IPS-18a (cell line): ENCODE results near the gene LMO1.

Experiments
- H3K27ac ChIP-seq: one replicate; pipeline ENCODE4 v1.5.1; 2013; ENCODE audit warnings: low read length
- H3K27me3 ChIP-seq: one replicate; pipeline ENCODE4 v1.6.1; 2013; ENCODE audit warnings: mild to moderate bottlenecking, low read length; ENCODE audit not compliant: control insufficient read depth, insufficient read depth
- H3K36me3 ChIP-seq: one replicate; pipeline ENCODE4 v1.6.1; 2013; ENCODE audit warnings: low read depth, low read length; ENCODE audit not compliant: control insufficient read depth
- H3K4me1 ChIP-seq: one replicate; pipeline ENCODE4 v1.6.1; 2013; ENCODE audit warnings: low read depth, low read length; ENCODE audit not compliant: control insufficient read depth
- H3K4me3 ChIP-seq: one replicate; pipeline ENCODE4 v1.5.1; 2013; ENCODE audit warnings: low read length
- H3K9ac ChIP-seq: one replicate; pipeline ENCODE4 v1.6.1; 2013; ENCODE audit warnings: mild to moderate bottlenecking, low read length, moderate library complexity
- H3K9me3 ChIP-seq: one replicate; pipeline ENCODE4 v1.6.1; 2013; ENCODE audit warnings: low read depth, low read length; ENCODE audit not compliant: control insufficient read depth

Gene LMO1

GRCh38 chr11:8229299-8230177 lies 34.1 kb downstream of the LMO1 start:
- H3K27ac ChIP-seq = no peak overlapping the region
- H3K36me3 ChIP-seq = no peaks in the 10 kb centered on the region
- no peak overlapping the region for H3K4me3 ChIP-seq
- H3K9ac ChIP-seq = no peak overlapping the region
- no peaks in the 10 kb centered on the region for H3K4me1 ChIP-seq
- no peaks in the 10 kb centered on the region for H3K9me3 ChIP-seq
- no peaks in the 10 kb centered on the region for H3K27me3 ChIP-seq

- H3K27ac ChIP-seq = no peak overlapping the region
Observed at GRCh38 chr11:8228231-8228630, 35.4 kb downstream of the LMO1 start.

GRCh38 chr11:8227156-8228152 lies 36.2 kb downstream of the LMO1 start:
- Histone ChIP-seq H3K36me3 (no peaks in the 10 kb centered on the region), H3K27ac (no peak overlapping the region), H3K27me3 (no peaks in the 10 kb centered on the region), H3K9me3 (no peaks in the 10 kb centered on the region), H3K9ac (no peak overlapping the region), H3K4me1 (peaks cover 3% of the 10 kb centered on the region), H3K4me3 (no peak overlapping the region)

More at GRCh38 chr11:8228231-8228630, 35.4 kb downstream of the LMO1 start:
- Histone ChIP-seq H3K27me3 (no peaks in the 10 kb centered on the region), H3K9ac (no peak overlapping the region), H3K4me1 (peaks cover 1% of the 10 kb centered on the region), H3K9me3 (no peaks in the 10 kb centered on the region), H3K36me3 (no peaks in the 10 kb centered on the region), H3K4me3 (no peak overlapping the region)

GRCh38 chr11:8225589-8226036 lies 38.1 kb downstream of the LMO1 start:
- Histone ChIP-seq H3K9ac (no peak overlapping the region), H3K4me1 (peaks cover 3% of the 10 kb centered on the region), H3K27ac (no peak overlapping the region), H3K36me3 (no peaks in the 10 kb centered on the region), H3K27me3 (no peaks in the 10 kb centered on the region), H3K4me3 (no peak overlapping the region), H3K9me3 (no peaks in the 10 kb centered on the region)

GRCh38 chr11:8224711-8225110 lies 39.0 kb downstream of the LMO1 start:
- H3K27me3 ChIP-seq = no peaks in the 10 kb centered on the region
- H3K4me3 ChIP-seq = no peak overlapping the region
- no peak overlapping the region for H3K27ac ChIP-seq
- H3K36me3 ChIP-seq = no peaks in the 10 kb centered on the region
- H3K4me1 ChIP-seq = peaks cover 3% of the 10 kb centered on the region
- no peaks in the 10 kb centered on the region for H3K9me3 ChIP-seq
- no peak overlapping the region for H3K9ac ChIP-seq

GRCh38 chr11:8224161-8224591 lies 39.5 kb downstream of the LMO1 start:
- H3K27ac ChIP-seq = no peak overlapping the region
- H3K9ac ChIP-seq = no peak overlapping the region
- no peak overlapping the region for H3K4me3 ChIP-seq

GRCh38 chr11:8223513-8223900 lies 40.2 kb downstream of the LMO1 start:
- no peaks in the 10 kb centered on the region for H3K27me3 ChIP-seq
- H3K4me3 ChIP-seq = no peak overlapping the region
- H3K9me3 ChIP-seq = no peaks in the 10 kb centered on the region
- no peak overlapping the region for H3K9ac ChIP-seq
- H3K36me3 ChIP-seq = no peaks in the 10 kb centered on the region
- H3K27ac ChIP-seq = no peak overlapping the region
- peaks cover 3% of the 10 kb centered on the region for H3K4me1 ChIP-seq

More at GRCh38 chr11:8224161-8224591, 39.5 kb downstream of the LMO1 start:
- no peaks in the 10 kb centered on the region for H3K9me3 ChIP-seq
- H3K27me3 ChIP-seq = no peaks in the 10 kb centered on the region
- H3K4me1 ChIP-seq = peaks cover 3% of the 10 kb centered on the region
- no peaks in the 10 kb centered on the region for H3K36me3 ChIP-seq

GRCh38 chr11:8222820-8223512 lies 40.7 kb downstream of the LMO1 start:
- Histone ChIP-seq H3K9ac (no peak overlapping the region), H3K9me3 (no peaks in the 10 kb centered on the region), H3K4me3 (no peak overlapping the region), H3K27ac (no peak overlapping the region), H3K4me1 (peaks cover 3% of the 10 kb centered on the region), H3K36me3 (no peaks in the 10 kb centered on the region), H3K27me3 (no peaks in the 10 kb centered on the region)

- Histone ChIP-seq H3K9ac (no peak overlapping the region), H3K36me3 (no peaks in the 10 kb centered on the region), H3K27ac (no peak overlapping the region), H3K4me1 (peaks cover 3% of the 10 kb centered on the region), H3K9me3 (no peaks in the 10 kb centered on the region), H3K4me3 (no peak overlapping the region), H3K27me3 (no peaks in the 10 kb centered on the region)
Observed at GRCh38 chr11:8221917-8222495, 41.7 kb downstream of the LMO1 start.

GRCh38 chr11:8221046-8221723 lies 42.5 kb downstream of the LMO1 start:
- Histone ChIP-seq H3K27me3 (no peaks in the 10 kb centered on the region), H3K9me3 (no peaks in the 10 kb centered on the region), H3K36me3 (no peaks in the 10 kb centered on the region), H3K9ac (no peak overlapping the region), H3K4me3 (no peak overlapping the region), H3K27ac (no peak overlapping the region), H3K4me1 (peaks cover 3% of the 10 kb centered on the region)
